ENCODE measurements around the gene PTPRJ. TPM values are rescaled to one million over a fixed set of nuclear protein-coding genes. Genes with fewer than 3 reads are reported as not detected.
A peak's percentile ranks its signal among the peaks of the same experiment; 100 is the strongest.

PTPRJ gene
- total and polyA plus RNA-seq, 2 donors (not counting 3 experiments of a cell fraction or from before 2014, with no cell fraction given) = 3.1 to 7.7 TPM

DNA sequence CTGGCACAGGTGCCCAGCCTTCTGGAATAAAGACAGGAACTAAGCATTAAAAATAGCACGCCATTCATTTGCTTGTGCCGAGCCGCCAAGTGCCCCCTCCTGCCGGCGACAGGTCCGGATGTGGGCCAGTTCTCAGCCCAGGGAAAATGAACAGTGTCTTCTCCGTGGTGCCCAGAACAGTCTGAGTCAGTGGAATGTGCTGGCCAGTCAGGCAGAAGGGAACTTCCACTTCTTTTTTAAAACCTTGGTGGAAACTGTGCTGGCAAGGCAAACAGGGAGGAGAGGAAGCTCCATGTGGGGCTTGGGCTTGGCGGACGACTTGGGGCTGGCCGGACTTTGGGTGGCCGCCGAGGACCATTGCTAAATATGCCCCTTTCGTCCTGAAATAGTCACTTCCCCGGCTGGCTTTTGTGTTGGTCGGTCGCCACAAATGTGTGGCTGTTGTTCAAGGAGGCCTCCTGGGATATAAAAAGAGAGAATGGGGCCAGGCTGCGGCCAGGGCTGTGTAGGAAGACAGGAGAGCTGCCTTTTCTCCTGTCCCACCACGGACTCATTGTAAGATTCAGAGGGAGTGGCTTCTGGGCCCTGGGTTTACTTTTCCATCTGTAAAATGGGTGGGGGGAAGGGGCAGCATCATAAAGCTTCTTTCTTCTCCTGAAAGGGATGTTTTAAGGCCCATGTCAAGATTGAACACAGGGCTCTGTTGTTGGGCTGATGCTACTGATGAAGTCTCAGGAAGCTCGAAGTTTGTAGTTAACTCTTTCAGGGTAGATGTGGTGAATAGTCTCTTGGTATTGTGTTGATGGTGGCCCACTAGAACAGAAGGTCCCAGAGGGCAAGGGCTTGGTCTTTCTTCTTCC lies 101.0 kb downstream of the PTPRJ start:
- Histone ChIP-seq H3K9ac (replicated peaks; ENCODE audit: extremely low read depth, insufficient read depth, low read length) (no peak overlapping the region), H3K4me1 (ENCODE audit: control insufficient read depth, extremely low read depth, insufficient read depth, low read length) (peaks cover 8% of the 10 kb centered on the region), H3K36me3 (ENCODE audit: control insufficient read depth in 2 of 2, extremely low read depth in 1 of 2, insufficient read depth in 2 of 2, low read length in 2 of 2) (no peaks in the 10 kb centered on the region), H3K9me3 (replicated peaks; ENCODE audit: control insufficient read depth, insufficient read depth, low read length) (no peaks in the 10 kb centered on the region), H4K20me1 (replicated peaks; ENCODE audit: control insufficient read depth, extremely low read depth, insufficient read depth, low read length) (no peaks in the 10 kb centered on the region), H3K79me2 (ENCODE audit: control insufficient read depth, insufficient read depth, low read length) (no peaks in the 10 kb centered on the region), H3K27me3 (ENCODE audit: control insufficient read depth in 2 of 2, insufficient read depth in 2 of 2, low read length in 2 of 2) (no peaks in the 10 kb centered on the region), H3K27ac (ENCODE audit: insufficient read depth, low read depth, low read length) (peak overlapping the region; percentile 55), H2AFZ (ENCODE audit: low read depth, low read length) (peak overlapping the region; percentile 87), H3K4me2 (ENCODE audit: insufficient read depth, low read length) (peak overlapping the region; percentile 37), H3K9me1 (replicated peaks; ENCODE audit: control insufficient read depth, extremely low read depth, insufficient read depth, low read length) (no peaks in the 10 kb centered on the region), H3K4me3 (replicated peaks in 1 of 3; ENCODE audit: insufficient read depth in 1 of 3, low read depth in 1 of 3, low read length in 3 of 3) (no peak overlapping the region)
- intact Hi-C loops (cut with micrococcal nuclease) = loop anchor here (2.0 kb wide), 1 partner anchor 19 kb away; no protein-coding TSS in a partner anchor
- TF ChIP-seq POLR2AphosphoS5 (IDR thresholded peaks at IDR 0.05; ENCODE audit: insufficient read depth, low read depth, low read length) (peak; percentile 50), MYC (IDR thresholded peaks at IDR 0.05; ENCODE audit: low read depth, low read length) (no peak), JUN (IDR thresholded peaks at IDR 0.05; ENCODE audit: borderline replicate concordance, insufficient read depth, insufficient read length, low read depth) (no peak), GATA2 (IDR thresholded peaks at IDR 0.05; ENCODE audit: insufficient read depth, insufficient read length, low read depth, low read length) (no peak), EZH2 (IDR thresholded peaks at IDR 0.05; ENCODE audit: borderline replicate concordance, low read depth, low read length, severe bottlenecking) (no peak), POLR2A (IDR thresholded peaks at IDR 0.05; ENCODE audit: low read depth, low read length) (no peak), FOS (IDR thresholded peaks at IDR 0.05; ENCODE audit: borderline replicate concordance, insufficient read depth, low read length) (peak; percentile 27)
- TF ChIP-seq, protein P1, sequence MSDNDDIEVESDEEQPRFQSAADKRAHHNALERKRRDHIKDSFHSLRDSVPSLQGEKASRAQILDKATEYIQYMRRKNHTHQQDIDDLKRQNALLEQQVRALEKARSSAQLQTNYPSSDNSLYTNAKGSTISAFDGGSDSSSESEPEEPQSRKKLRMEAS (IDR thresholded peaks at IDR 0.05; ENCODE audit: insufficient read depth, insufficient read length) = no peak
- TF ChIP-seq, protein P2, sequence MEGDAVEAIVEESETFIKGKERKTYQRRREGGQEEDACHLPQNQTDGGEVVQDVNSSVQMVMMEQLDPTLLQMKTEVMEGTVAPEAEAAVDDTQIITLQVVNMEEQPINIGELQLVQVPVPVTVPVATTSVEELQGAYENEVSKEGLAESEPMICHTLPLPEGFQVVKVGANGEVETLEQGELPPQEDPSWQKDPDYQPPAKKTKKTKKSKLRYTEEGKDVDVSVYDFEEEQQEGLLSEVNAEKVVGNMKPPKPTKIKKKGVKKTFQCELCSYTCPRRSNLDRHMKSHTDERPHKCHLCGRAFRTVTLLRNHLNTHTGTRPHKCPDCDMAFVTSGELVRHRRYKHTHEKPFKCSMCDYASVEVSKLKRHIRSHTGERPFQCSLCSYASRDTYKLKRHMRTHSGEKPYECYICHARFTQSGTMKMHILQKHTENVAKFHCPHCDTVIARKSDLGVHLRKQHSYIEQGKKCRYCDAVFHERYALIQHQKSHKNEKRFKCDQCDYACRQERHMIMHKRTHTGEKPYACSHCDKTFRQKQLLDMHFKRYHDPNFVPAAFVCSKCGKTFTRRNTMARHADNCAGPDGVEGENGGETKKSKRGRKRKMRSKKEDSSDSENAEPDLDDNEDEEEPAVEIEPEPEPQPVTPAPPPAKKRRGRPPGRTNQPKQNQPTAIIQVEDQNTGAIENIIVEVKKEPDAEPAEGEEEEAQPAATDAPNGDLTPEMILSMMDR (IDR thresholded peaks at IDR 0.05; ENCODE audit: extremely low read depth in 1 of 2, insufficient read depth in 1 of 2, low read depth in 1 of 2, low read length in 2 of 2) = no peak
- BruUV-seq (replicated peaks) = no TSS peak
- peak; percentile 85 for DNase-seq (ENCODE audit: low read depth, low spot score)
- dilution Hi-C loops (cut with MboI; ENCODE audit: extremely low pct_ligation_motif_present, low sequenced_read_pairs) = no loop called here
- FAIRE-seq = peak; percentile 88
- ChIA-PET CTCF (interaction anchor here (0.9 to 1.9 kb wide), 3 partner anchors 28 to 146 kb away, joined by 3 to 6 read pairs (median 4); no protein-coding TSS in a partner anchor), POLR2A (no interaction called here)

All from endothelial cell of umbilical vein (primary cell).